ENCODE results near the gene HNF1A.
"Not testable (repeated sequence)": the region's sequence is repeated elsewhere in the genome, so short reads cannot be mapped to it uniquely, and the experiment has no call there.

Gene HNF1A, protein sequence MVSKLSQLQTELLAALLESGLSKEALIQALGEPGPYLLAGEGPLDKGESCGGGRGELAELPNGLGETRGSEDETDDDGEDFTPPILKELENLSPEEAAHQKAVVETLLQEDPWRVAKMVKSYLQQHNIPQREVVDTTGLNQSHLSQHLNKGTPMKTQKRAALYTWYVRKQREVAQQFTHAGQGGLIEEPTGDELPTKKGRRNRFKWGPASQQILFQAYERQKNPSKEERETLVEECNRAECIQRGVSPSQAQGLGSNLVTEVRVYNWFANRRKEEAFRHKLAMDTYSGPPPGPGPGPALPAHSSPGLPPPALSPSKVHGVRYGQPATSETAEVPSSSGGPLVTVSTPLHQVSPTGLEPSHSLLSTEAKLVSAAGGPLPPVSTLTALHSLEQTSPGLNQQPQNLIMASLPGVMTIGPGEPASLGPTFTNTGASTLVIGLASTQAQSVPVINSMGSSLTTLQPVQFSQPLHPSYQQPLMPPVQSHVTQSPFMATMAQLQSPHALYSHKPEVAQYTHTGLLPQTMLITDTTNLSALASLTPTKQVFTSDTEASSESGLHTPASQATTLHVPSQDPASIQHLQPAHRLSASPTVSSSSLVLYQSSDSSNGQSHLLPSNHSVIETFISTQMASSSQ

DNA sequence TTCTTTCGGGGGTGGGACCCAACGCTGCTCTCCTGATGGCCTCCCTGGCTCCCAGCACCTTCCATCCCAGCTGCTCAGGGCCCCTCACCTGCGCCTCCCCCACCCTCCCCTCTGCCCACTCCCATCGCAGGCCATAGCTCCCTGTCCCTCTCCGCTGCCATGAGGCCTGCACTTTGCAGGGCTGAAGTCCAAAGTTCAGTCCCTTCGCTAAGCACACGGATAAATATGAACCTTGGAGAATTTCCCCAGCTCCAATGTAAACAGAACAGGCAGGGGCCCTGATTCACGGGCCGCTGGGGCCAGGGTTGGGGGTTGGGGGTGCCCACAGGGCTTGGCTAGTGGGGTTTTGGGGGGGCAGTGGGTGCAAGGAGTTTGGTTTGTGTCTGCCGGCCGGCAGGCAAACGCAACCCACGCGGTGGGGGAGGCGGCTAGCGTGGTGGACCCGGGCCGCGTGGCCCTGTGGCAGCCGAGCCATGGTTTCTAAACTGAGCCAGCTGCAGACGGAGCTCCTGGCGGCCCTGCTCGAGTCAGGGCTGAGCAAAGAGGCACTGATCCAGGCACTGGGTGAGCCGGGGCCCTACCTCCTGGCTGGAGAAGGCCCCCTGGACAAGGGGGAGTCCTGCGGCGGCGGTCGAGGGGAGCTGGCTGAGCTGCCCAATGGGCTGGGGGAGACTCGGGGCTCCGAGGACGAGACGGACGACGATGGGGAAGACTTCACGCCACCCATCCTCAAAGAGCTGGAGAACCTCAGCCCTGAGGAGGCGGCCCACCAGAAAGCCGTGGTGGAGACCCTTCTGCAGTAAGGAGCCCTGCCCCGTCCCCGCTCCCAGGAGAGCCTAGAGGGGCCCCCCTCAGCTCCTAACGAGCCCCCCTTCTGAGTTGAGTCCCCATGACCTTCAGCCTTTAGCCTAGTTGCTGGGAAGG, at the start of gene HNF1A:
HNF1A (plus strand) TSS at position 248 of the 924 bp plus-strand sequence; CDS start at position 474, 226 bp downstream.
- no peak for DNase-seq

DNA sequence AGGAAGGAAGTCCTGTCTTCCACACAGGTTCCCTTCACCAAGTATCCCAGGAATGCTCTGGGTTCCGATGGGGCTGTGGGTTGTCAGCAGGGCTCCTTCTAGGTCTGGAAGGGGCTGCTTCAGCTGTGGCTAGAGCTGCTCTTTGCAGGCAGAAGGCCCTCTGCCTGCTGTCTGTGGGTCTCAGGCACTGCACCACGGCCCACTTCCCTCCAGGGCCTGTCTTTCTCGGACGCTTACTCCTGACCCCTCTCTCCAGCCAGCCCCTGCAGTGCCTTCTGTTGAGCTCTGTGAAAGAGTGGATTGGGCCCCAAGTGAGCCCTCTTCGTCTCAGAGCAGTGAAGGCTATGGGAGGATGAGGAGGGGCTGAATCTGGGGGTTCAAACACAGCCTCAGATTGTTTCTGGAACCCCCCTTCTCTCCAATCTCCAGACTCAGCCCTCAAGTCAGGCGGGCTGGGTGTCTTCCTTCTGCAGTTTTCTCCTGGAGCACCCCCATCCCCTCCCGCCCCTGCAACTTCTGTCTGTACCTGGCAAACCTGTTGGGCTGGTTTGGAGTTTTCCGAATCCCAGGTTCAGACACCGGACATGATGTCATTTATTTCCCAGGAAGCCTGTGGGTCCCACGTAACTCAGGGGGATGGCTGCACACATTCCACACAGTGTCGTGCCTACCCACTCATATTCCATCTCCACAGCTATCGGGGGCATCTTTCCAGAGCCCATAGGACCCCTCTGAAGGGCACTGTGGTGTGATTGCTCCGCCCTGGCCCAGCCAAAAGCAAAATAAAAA, 49.3 kb upstream of the HNF1A start:
- DNase-seq, result no peak

DNA sequence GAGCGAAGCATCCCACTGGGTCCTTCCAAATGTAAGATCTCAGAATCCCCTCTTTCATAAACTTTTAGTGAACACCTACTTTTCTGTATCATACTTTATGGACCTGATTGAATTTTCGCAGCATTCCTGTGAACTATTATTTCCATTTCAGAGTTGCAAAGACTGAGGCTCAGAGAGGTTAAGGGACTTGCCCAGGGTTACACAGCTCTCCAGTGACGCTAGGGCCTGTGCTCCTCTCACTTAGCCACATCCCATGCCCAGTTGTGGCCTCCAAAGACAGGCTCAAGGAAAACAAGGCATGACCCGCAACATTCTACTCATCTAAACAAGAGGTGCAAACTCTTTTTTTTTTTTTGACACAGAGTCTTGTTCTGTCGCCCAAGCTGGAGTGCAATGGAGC, 48.3 kb upstream of the HNF1A start:
- no peak for DNase-seq

DNA sequence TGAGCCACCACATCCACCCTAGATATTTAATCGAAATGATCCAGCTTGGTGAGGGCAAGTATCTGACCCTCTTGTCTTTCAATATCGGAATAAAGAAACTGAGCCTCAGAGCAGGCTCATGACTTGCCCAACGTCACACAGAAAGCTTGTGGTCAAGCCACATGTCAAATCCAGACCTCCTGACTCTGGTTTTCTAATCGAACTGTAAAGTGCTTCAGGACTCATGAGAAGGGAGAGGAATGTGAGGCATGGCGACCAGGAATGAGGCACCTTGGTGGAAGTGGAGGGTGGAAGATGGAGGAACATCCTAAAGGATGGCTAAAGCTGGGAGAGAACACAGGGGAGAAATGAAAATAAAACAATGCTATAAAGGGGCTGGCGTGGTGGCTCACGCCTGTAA, 46.3 kb upstream of the HNF1A start:
- no peak for DNase-seq

DNA sequence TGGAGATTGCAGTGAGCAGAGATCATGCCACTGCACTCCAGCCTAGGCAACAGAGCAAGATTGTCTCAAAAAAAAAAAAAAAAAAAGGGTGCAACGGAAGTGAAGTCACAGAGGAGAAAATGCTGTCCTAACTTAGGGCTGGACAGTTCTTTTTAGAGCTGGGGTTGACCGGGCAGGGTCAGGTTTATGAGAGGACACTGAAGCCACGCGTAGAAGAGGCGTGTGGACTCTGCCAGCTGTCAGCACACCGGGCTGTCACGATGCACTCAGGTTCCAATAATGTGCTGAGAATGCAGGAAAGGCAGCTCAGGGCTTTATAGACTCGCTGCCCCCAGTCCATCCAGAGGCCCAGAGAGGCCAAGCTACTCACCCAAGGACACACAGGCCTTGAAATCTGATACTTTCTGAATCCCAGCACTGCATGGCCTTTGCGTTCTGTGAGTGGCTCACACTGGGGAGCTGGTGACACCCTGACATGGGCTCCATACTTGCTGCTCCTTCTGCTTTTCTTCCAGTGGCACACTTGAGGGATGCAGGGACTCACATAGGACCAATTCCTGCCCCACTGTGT, 45.3 kb upstream of the HNF1A start:
- no peak for DNase-seq

DNA sequence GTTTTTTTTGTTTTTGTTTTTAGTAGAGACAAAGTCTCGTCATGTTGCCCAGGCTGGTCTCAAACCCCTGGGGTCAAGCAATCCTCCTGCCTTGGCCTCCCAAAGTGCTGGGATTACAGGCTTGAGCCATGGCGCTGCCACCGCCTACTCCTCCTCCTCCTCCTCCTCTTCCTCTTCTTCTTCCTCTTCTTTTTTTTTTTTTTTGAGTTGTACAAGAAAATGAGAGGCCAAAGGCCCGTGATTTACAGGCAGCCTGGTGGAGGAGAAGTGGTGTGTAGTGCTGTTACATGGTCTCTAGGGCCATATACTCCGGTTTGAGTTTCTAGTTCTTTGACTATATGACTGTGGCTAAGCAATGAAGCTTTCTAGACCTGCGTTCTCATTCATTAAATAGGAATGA, 44.6 kb upstream of the HNF1A start:
- no peak for DNase-seq

DNA sequence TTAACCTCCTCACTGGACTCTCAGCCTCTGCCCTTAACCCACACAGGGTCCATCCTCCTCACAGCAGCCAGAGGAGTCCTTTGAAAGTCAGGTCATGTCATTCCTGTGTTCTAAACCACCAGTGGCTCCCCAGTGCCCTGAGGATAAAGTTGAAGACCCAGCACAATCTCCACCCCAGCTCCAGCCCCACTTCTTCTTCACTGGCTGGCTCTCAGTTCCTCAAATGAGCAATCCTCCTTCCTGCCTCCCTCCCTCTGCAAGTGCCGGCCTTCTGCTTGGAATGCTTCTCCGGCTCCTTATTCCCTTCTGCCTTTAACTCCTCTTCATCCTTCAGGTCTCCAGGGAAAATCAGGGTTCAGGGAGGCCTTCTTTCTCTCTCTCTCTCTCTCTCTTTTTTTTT, 42.1 kb upstream of the HNF1A start:
- DNase-seq, result no peak

DNA sequence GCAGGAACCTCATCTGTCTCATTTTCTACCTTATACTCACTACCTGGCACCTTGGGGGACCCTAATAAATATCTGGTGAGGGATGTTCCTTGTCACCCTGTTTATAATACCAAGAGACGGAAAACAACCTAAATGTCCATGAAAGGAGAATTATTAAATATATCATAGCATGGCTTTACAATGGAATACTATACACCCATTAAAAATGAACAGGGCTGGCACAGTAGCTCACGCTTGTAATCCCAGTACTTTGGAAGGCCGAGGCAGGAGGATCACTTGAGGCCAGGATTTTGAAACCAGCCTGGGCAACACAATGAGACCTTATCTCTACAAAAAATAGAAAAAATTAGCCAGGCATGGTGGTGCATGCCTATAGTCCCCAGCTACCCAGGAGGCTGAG, 39.8 kb upstream of the HNF1A start:
- DNase-seq, result no peak

DNA sequence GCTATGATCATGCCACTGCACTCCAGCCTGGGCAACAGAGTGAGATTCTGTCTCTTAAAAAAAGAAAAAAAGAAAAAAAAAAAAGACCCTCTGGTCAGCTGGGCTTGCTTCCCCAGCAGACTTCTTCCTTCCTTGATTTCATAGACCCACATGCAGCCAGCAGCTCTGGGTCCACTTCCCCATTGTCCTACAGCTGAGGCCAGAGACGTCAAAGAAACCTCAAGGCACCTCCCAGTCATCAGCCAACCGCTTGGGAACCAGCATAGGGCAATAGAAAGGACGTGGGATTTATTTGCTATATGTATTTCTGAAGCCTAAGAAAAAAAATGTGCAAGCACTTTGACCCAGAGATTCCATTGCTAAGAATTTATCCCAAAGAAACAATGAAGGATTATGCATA, 38.8 kb upstream of the HNF1A start:
- DNase-seq, result no peak

DNA sequence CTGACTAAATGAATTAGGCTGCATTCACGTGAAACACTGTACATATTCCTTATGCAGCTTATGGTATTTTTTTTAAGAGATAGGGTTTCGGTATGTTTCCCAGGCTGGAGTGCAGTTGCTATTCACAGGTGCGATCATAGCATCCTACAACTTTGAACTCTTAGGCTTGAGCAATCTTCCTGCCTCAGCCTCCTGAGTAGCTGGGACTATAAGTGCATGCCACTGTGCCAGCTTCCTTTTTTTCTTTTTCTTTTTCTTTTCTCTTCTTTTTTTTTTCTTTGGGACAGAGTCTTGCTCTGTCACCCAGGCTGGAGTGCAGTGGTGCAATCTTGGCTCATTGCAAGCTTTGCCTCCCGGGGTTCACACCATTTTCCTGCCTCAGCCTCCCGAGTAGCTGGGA, 38.3 kb upstream of the HNF1A start:
- DNase-seq, result no peak

DNA sequence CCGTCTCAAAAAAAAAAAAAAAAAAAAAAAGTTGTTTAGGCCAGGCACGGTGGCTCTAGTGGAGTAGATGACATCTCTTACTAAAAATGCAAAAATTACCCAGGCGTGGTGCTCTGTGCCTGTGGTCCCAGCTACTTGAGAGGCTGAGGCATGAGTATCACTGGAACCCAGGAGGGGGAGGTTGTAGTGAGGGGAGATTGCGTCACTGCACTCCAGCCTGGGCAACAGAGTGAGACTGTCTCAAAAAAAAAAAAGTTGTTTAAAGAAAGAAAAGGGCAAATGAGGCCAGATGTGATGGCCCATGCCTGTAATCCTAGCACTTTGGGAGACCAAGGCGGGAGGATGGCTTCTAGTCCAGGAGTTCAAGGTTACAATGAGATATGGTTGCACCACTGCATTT, 37.5 kb upstream of the HNF1A start:
- DNase-seq, result no peak

DNA sequence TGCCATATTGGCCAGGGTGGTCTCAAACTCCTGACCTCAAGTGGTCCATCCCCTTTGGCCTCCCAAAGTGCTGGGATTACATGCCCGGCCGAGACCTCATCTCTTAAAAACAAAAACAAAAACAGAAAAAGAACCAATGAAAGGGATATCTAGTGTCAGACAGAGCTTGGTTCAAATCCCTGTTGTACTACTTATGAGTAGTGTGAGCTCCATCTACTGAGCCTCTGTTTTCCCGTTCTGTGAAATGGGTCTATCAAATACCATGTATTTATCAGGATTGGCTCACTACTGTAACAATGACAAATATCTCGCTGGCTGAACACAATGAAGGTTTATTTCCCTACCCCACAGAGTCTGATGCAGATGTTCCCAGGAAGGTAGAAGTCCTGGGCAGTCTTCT, 36.9 kb upstream of the HNF1A start:
- no peak for DNase-seq

DNA sequence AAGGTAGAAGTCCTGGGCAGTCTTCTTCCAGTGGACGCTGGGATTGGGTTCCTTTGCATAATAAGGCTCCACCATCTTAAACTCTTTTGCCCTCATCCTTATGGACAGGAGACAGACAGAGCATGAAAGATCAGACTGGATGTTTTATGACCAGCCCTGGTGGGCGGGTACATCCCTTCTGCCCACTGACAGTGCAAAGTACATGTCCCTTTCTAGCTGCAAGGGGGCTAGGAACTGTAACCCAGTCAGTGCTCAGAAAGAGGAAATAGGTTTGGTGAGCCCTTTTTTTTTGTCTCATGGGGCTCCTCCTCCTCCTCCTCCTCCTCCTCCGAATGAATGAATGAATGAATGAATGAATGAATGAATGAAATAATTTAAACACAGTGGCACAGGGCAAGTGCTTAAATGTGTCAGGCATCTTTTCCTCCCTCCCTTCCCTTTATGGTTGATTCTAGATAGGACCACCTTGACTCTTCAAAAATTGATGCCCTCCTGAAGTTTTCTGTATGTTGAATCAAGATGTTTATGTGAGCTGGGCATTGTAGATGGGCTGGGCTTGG, 36.4 kb upstream of the HNF1A start:
- DNase-seq, result no peak

DNA sequence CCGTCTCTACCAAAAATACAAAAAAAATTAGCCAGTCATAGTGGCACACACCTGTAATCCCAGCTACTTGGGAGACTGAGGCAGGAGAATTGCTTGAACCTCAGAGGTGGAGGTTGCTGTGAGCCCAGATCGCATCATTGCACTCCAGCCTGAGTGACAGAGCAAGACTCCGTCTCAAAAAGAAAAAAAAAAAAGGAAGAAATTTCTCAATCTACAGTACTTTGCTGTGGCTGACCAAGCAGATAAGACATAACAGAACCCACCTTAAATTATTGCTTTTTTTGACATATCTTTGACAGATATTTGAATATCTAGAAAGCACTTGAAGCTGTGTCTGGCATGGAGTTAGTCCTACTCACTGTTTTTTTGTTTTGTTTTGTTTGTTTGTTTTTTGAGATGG, 34.9 kb upstream of the HNF1A start:
- no peak for DNase-seq

DNA sequence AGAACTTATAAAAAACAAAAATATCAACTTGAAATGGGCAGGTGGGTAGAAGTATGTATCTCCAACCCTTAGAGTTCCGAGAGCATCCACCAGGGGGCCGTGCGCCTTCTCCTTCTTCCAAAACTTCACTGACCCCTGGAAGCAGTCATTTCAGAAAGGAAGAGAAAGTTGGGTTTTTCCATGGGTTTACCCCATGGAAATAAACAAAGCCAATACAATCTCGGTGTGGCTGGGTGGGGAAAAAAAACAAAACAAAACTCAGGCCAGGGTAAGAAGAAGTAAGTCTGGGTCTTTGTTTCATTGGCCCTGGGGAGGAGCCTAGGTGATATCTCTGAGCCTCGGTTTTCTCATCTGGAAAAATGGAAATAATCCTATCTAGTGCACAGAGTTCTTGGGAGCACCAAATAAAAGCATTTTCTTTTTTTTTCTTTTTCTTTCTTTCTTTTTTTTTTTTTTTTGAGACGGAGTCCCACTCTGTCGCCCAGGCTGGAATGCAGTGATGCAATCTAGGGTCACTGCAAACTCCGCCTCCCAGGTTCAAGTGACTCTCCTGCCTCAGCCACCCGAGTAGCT, 33.6 kb upstream of the HNF1A start:
- no peak for DNase-seq

DNA sequence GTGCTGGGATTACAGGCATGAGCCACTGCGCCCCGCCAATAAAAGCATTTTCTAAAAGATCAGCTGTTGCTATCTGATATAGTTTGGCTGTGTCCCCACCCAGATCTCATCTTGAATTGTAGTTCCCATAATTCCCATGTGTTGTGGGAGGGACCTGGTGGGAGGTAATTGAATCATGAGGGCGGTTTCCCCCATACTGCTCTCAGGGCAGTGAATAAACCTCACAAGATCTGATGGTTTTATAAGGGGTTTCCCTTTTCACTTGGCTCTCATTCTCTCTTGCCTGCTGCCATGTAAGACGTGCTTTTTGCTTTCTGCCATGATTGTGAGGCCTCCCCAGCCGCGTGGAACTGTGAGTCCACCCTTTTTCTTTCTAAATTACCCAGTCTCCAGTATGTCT, 32.8 kb upstream of the HNF1A start:
- not testable (repeated sequence) for DNase-seq

DNA sequence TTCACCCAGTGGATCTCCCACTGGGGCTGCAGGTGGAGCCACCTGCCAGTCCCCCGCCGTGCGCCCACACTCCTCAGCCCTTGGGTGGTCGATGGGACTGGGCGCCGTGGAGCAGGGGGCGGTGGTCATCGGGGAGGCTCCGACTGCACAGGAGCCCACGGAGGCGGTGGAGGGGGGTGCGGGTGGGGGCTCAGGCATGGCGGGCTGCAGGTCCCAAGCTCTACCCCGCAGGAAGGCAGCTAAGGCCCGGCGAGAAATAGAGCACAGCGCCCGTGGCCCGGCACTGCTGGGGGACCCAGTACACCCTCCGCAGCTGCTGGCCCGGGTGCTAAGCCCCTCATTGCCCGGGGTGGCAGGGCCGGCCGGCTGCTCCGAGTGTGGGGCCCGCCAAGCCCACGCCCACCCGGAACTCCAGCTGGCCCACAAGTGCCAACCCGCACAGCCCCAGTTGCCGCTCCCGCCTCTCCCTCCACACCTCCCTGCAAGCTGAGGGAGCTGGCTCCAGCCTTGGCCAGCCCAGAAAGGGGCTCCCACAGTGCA, 28.0 kb upstream of the HNF1A start:
- not testable (repeated sequence) for DNase-seq

DNA sequence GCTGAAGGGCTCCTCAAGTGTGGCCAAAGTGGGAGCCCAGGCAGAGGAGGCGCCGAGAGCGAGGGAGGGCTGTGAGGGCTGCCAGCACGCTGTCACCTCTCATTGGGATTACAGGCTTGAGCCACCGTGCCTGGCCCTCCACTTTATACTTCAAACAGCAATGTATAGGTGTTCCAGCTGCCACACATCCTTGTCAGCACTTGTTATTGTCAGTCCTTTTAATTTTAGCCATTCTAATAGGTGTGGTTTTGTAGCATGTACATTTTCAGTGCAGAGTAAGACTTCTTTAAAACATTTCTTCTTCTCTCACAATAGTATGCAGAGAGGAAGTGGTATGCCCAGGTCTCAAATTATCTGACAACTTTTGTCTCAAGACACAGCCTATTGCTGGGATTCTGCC, 27.5 kb upstream of the HNF1A start:
- no peak for DNase-seq

DNA sequence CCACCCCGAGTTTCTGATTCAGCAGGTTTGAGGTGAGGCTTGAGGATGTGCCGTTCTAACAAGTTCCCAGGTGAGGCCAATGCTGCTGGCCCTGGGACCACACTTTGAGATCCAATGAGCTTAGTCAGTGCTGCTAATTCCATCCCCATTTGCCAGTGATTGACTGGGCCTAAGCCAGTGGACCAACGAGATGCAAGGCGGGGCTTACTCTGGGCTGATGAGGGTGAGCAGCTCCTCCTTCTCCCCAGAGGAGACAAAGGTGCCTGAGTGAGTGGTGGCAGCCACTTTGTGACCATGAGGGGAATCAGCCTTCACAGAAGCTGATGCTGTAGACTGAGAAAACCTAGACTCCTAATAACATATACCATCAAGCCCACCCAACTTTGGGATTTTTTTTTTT, 23.1 kb upstream of the HNF1A start:
- DNase-seq, result no peak

DNA sequence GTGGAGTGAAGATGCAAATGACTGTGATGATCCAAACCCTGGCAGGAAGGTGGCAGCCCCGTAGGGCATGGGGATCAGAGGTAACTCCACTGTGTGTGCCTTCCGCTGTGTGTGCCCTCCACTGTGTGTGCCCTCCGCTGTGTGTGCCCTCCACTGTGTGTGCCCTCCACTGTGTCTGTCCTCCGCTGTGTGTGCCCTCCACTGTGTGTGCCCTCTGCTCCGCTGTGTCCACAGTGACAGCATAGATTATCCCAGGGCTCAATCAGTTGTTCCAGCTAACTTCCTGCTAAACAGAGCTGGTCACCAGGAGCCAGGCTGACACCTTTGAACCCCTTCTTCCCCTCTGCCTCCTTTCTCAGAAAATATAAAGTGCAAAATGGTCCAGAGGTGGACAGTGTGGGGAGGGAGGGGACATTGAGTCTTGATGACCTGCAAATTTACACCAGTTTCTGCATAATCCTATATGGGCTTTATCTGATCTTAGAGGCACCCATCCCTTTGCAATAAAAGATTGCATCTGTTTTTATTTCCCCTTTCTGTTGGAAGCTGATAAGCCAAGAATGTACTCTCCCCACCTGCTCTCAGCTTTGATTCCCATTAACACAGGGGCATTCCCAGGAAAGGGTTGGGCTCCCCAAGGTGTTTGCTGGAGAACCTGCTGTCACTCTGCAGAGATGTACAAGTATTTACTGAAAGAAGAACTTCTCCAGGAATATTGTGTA, 21.6 kb upstream of the HNF1A start:
- DNase-seq, result no peak

Measured in NCI-H1930 (cell line).